Hepatic stellate cell (primary cell): ENCODE results near the gene METTL21C.

Source experiments
- DNase-seq: peaks from one replicate; pipeline ENCODE4 v3.0.0; 2011; ENCODE audit warnings: low spot score

METTL21C gene

GRCh38 chr13:102667023-102667422, 27.8 kb downstream of the METTL21C start:
- no peak for DNase-seq

GRCh38 chr13:102659168-102659713, 35.6 kb downstream of the METTL21C start:
- no peak for DNase-seq

GRCh38 chr13:102658660-102659059, 36.2 kb downstream of the METTL21C start:
- no peak for DNase-seq

- DNase-seq: no peak
These were observed 37.2 kb downstream of the METTL21C start for GRCh38 chr13:102657630-102658029.

- DNase-seq: no peak
These were observed 40.1 kb downstream of the METTL21C start for GRCh38 chr13:102654756-102655155.

- no peak for DNase-seq
These were observed 43.0 kb downstream of the METTL21C start for GRCh38 chr13:102651892-102652291.

GRCh38 chr13:102651392-102651791, 43.5 kb downstream of the METTL21C start:
- DNase-seq: peak; percentile 8

- no peak for DNase-seq
These were observed 44.4 kb downstream of the METTL21C start for GRCh38 chr13:102650444-102650843.

GRCh38 chr13:102648046-102648445, 46.8 kb downstream of the METTL21C start:
- no peak for DNase-seq

- no peak for DNase-seq
These were observed 49.1 kb downstream of the METTL21C start for GRCh38 chr13:102645701-102646100.

- no peak for DNase-seq
These were observed 51.2 kb downstream of the METTL21C start for GRCh38 chr13:102643656-102644055.

GRCh38 chr13:102642475-102642874, 52.4 kb downstream of the METTL21C start:
- no peak for DNase-seq

- DNase-seq: no peak
These were observed 52.8 kb downstream of the METTL21C start for GRCh38 chr13:102642029-102642428.

- no peak for DNase-seq
These were observed 56.1 kb downstream of the METTL21C start for GRCh38 chr13:102638741-102639140.
